Measurements from ENCODE around the gene GBP5. TPM values are rescaled to one million over a fixed set of nuclear protein-coding genes. Genes with fewer than 3 reads are reported as not detected.

Gene GBP5
- total RNA-seq, 3 donors from 2014 or later, result 1.8 to 3.1 (median 2.6) TPM

GRCh38 chr1:89254658-89255287, 17.9 kb downstream of the GBP5 start:
- H3K27me3 ChIP-seq, result no peaks in the 10 kb centered on the region
- H3K36me3 ChIP-seq, result no peaks in the 10 kb centered on the region
- intact Hi-C loops (cut with DNase I; ENCODE audit: low total_unique reads), result no loop called here
- H3K4me3 ChIP-seq, result no peak overlapping the region
- no peaks in the 10 kb centered on the region for H3K9me3 ChIP-seq
- H3K4me1 ChIP-seq, result no peaks in the 10 kb centered on the region
- TF ChIP-seq POLR2A (IDR thresholded peaks at IDR 0.05) (no peak), CTCF (IDR thresholded peaks at IDR 0.05) (no peak), POLR2AphosphoS5 (IDR thresholded peaks at IDR 0.05) (no peak)
- DNase-seq (ENCODE audit: low spot score in 2 of 2), result no peak
- H3K27ac ChIP-seq, result no peak overlapping the region

- no peak for DNase-seq (ENCODE audit: low spot score in 2 of 2)
- TF ChIP-seq POLR2AphosphoS5 (IDR thresholded peaks at IDR 0.05) (no peak), CTCF (IDR thresholded peaks at IDR 0.05) (no peak), POLR2A (IDR thresholded peaks at IDR 0.05) (no peak)
- H3K4me1 ChIP-seq, result no peaks in the 10 kb centered on the region
- H3K36me3 ChIP-seq, result no peaks in the 10 kb centered on the region
- intact Hi-C loops (cut with DNase I; ENCODE audit: low total_unique reads), result no loop called here
- H3K4me3 ChIP-seq, result no peak overlapping the region
- H3K27me3 ChIP-seq, result no peaks in the 10 kb centered on the region
- H3K27ac ChIP-seq, result no peak overlapping the region
- no peaks in the 10 kb centered on the region for H3K9me3 ChIP-seq
These were observed 29.6 kb downstream of the GBP5 start for GRCh38 chr1:89243046-89243445.

Other genes with a start within 250 kb of the GBP5 start
- gene GBP3, start 250.0 kb downstream of the GBP5 start, total RNA-seq, result 10 to 100 TPM; 10.1 to 44.9 (median 22.9) TPM
- gene GBP1, start 207.7 kb downstream of the GBP5 start, total RNA-seq, result 10 to 100 TPM in 2 of 3 donors, 1 to 10 TPM in 1; 8.0 to 58.0 (median 29.5) TPM
- 100 to 1,000 TPM in 2 of 3 donors, 10 to 100 TPM in 1; 53.0 to 219 (median 122) TPM for gene GBP2, start 146.7 kb downstream of the GBP5 start, total RNA-seq
- not detected for gene GBP7, start 96.9 kb downstream of the GBP5 start, total RNA-seq
- gene GBP4, start 73.9 kb downstream of the GBP5 start, total RNA-seq, result 1 to 10 TPM; 3.6 to 5.1 (median 4.2) TPM
- under 1 TPM in 1 of 3 donors, not detected in 2; 0.44 TPM for gene GBP6, start 91.2 kb upstream of the GBP5 start, total RNA-seq

All from breast epithelium (tissue), 4 donors.